WTC11 (cell line): Measurements from ENCODE around the gene LACTBL1. TPM values are rescaled to one million over a fixed set of nuclear protein-coding genes. Genes with fewer than 3 reads are reported as not detected.

Source experiments
- ATAC-seq: fragments of 200-7000 bp; cut with Tn5 transposase; 2 replicates; pipeline ENCODE4 v1.10.0; 2021; ENCODE audit warnings: mild to moderate bottlenecking, moderate library complexity
- CTCF ChIA-PET: fragments of 300-600 bp; sonication (Branson Sonifier 250); formaldehyde crosslinking; loops from one replicate; lab custom pipeline; 2021; ENCODE audit warnings: antibody characterized with exemption; lab: Charles Lee
- POLR2A ChIA-PET: fragments of 350-600 bp; sonication (Branson Sonifier 250); formaldehyde crosslinking; loops from one replicate; lab custom pipeline; 2021; ENCODE audit warnings: antibody characterized with exemption; lab: Charles Lee
- DNase-seq: peaks from one replicate; pipeline ENCODE4 v3.0.0; 2021; ENCODE audit warnings: low spot score
- H3K27ac Mint-ChIP-seq: 2 replicates; pipeline ENCODE4 v1.8.0; 2021; ENCODE audit warnings: mixed read lengths
- H3K27me3 Mint-ChIP-seq: 2 replicates; pipeline ENCODE4 v1.8.0; 2021; ENCODE audit warnings: low read depth, mild to moderate bottlenecking, moderate library complexity, mixed read lengths
- H3K36me3 Mint-ChIP-seq: 2 replicates; pipeline ENCODE4 v1.8.0; 2021; ENCODE audit warnings: mixed read lengths
- H3K4me1 Mint-ChIP-seq: 2 replicates; pipeline ENCODE4 v1.8.0; 2022; ENCODE audit warnings: mixed read lengths
- H3K4me3 Mint-ChIP-seq: 2 replicates; pipeline ENCODE4 v1.8.0; 2021; ENCODE audit warnings: mild to moderate bottlenecking, moderate library complexity, mixed read lengths
- H3K9me3 Mint-ChIP-seq: 2 replicates; pipeline ENCODE4 v1.8.0; 2021; ENCODE audit warnings: mixed read lengths
- CTCF ChIP-seq: fragments of 200-600 bp; IDR thresholded peaks from 2 replicates; pipeline ENCODE4 v1.8.0; 2022; ENCODE audit warnings: antibody characterized with exemption
- ELF4 ChIP-seq: sonication (generic); formaldehyde crosslinking; IDR thresholded peaks from 2 replicates; pipeline ENCODE4 v1.8.1; 2022; ENCODE audit warnings: low read depth, mild to moderate bottlenecking, moderate library complexity, missing genetic modification reagents
- FOXK1 ChIP-seq: sonication (generic); formaldehyde crosslinking; IDR thresholded peaks from 2 replicates; pipeline ENCODE4 v1.8.0; 2022; ENCODE audit warnings: mild to moderate bottlenecking, moderate library complexity, missing genetic modification reagents
- HMGA2 ChIP-seq: fragments of 250-450 bp; sonication (Bioruptor Pico); IDR thresholded peaks from 2 replicates; pipeline ENCODE4 v1.4.0; 2021; ENCODE audit warnings: mild to moderate bottlenecking, moderate library complexity
- JAZF1 ChIP-seq: fragments of 250-450 bp; sonication (Bioruptor Pico); IDR thresholded peaks from 2 replicates; pipeline ENCODE4 v1.9.0; 2021; ENCODE audit warnings: moderate library complexity, mild to moderate bottlenecking, inconsistent platforms
- MLX ChIP-seq: sonication (generic); formaldehyde crosslinking; IDR thresholded peaks from 2 replicates; pipeline ENCODE4 v1.8.1; 2023; ENCODE audit warnings: mild to moderate bottlenecking, missing genetic modification reagents, moderate library complexity
- PREB ChIP-seq: sonication (generic); formaldehyde crosslinking; IDR thresholded peaks from 2 replicates; pipeline ENCODE4 v1.8.1; 2022; ENCODE audit warnings: mild to moderate bottlenecking, missing genetic modification reagents, moderate library complexity, borderline replicate concordance
- PRRX2 ChIP-seq: fragments of 250-450 bp; sonication (Bioruptor Pico); IDR thresholded peaks from 2 replicates; pipeline ENCODE4 v1.8.0; 2021; ENCODE audit warnings: mild to moderate bottlenecking
- STAT6 ChIP-seq: sonication (generic); formaldehyde crosslinking; conservative IDR thresholded peaks from 2 replicates; pipeline ENCODE4 v1.8.1; 2023; ENCODE audit warnings: mild to moderate bottlenecking, low read depth, missing genetic modification reagents, moderate library complexity
- TEAD4 ChIP-seq: sonication (generic); formaldehyde crosslinking; IDR thresholded peaks from 2 replicates; pipeline ENCODE4 v1.8.0; 2022; ENCODE audit warnings: mild to moderate bottlenecking, missing genetic modification reagents
- TP53 ChIP-seq: sonication (generic); formaldehyde crosslinking; IDR thresholded peaks from 2 replicates; pipeline ENCODE4 v1.8.1; 2023; ENCODE audit warnings: mild to moderate bottlenecking, missing genetic modification reagents
- ZBTB21 ChIP-seq: sonication (generic); formaldehyde crosslinking; IDR thresholded peaks from 2 replicates; pipeline ENCODE4 v1.8.1; 2023; ENCODE audit warnings: mild to moderate bottlenecking, missing genetic modification reagents, borderline replicate concordance
- ZNF416 ChIP-seq: fragments of 250-450 bp; sonication (Bioruptor Pico); IDR thresholded peaks from 2 replicates; pipeline ENCODE4 v1.9.0; 2021; ENCODE audit warnings: mild to moderate bottlenecking, inconsistent platforms
- ZNF671 ChIP-seq: fragments of 250-450 bp; sonication (Bioruptor Pico); IDR thresholded peaks from 2 replicates; pipeline ENCODE4 v1.8.0; 2021; ENCODE audit warnings: mild to moderate bottlenecking
- total RNA-seq: library from RNA; stranded (reverse); gene quantifications from 3 replicates; pipeline ENCODE4 v1.2.3, GENCODE V29; 2021
- TF ChIP-seq, protein P1 (sequence below): sonication (generic); formaldehyde crosslinking; IDR thresholded peaks from 2 replicates; pipeline ENCODE4 v1.8.1; 2023; ENCODE audit warnings: mild to moderate bottlenecking, missing genetic modification reagents
- TF ChIP-seq, protein P2 (sequence below): sonication (generic); formaldehyde crosslinking; IDR thresholded peaks from 2 replicates; pipeline ENCODE4 v1.8.0; 2023; ENCODE audit warnings: missing genetic modification reagents, mild to moderate bottlenecking, borderline replicate concordance
- TF ChIP-seq, protein P3 (sequence below): sonication (generic); formaldehyde crosslinking; IDR thresholded peaks from 2 replicates; pipeline ENCODE4 v1.8.0; 2022; ENCODE audit warnings: missing genetic modification reagents

The LACTBL1 gene
- total RNA-seq, 1 experiment from 2014 or later = not detected

- no peak for TF ChIP-seq JAZF1 (CRISPR knock-in tag)
- TF ChIP-seq, protein P1, sequence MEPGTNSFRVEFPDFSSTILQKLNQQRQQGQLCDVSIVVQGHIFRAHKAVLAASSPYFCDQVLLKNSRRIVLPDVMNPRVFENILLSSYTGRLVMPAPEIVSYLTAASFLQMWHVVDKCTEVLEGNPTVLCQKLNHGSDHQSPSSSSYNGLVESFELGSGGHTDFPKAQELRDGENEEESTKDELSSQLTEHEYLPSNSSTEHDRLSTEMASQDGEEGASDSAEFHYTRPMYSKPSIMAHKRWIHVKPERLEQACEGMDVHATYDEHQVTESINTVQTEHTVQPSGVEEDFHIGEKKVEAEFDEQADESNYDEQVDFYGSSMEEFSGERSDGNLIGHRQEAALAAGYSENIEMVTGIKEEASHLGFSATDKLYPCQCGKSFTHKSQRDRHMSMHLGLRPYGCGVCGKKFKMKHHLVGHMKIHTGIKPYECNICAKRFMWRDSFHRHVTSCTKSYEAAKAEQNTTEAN (CRISPR knock-in tag) = no peak
- no peak for TF ChIP-seq FOXK1
- TF ChIP-seq HMGA2 (CRISPR knock-in tag) = no peak
- no peak for TF ChIP-seq ZBTB21 (CRISPR knock-in tag)
- TF ChIP-seq TEAD4 (CRISPR knock-in tag) = no peak
Measured at GRCh38 chr1:23019863-23020625, 47.4 kb upstream of the LACTBL1 start (continued).

GRCh38 chr1:23019094-23019862 is 46.6 kb upstream of the LACTBL1 start, which contains the start of gene KDM1A:
Gene KDM1A, plus strand, starts transcription at chr1:23019468. Its CDS starts 129 bp downstream, at chr1:23019597.
- H3K9me3 Mint-ChIP-seq = peaks cover 22% of the 10 kb centered on the region
- POLR2A ChIA-PET = interaction anchor here (0.6 to 1.0 kb wide), 4 partner anchors 8 to 148 kb away, joined by 3 to 4 read pairs (median 3); no protein-coding TSS in a partner anchor
- peak within 1 kb of the TSS; percentile 97 for H3K4me3 Mint-ChIP-seq
- H3K36me3 Mint-ChIP-seq = peaks cover 35% of the 10 kb centered on the region
- peak; percentile 96 for DNase-seq
- CTCF ChIA-PET = interaction anchor here (0.7 to 1.7 kb wide), 3 partner anchors 10 to 197 kb away, joined by 3 to 4 read pairs (median 3); no protein-coding TSS in a partner anchor
- ATAC-seq = peak; percentile 98
- peaks cover 21% of the 10 kb centered on the region for H3K4me1 Mint-ChIP-seq
- peak within 1 kb of the TSS; percentile 99 for H3K27ac Mint-ChIP-seq
- H3K27me3 Mint-ChIP-seq = no peaks in the 10 kb centered on the region
- TF ChIP-seq, protein P2, sequence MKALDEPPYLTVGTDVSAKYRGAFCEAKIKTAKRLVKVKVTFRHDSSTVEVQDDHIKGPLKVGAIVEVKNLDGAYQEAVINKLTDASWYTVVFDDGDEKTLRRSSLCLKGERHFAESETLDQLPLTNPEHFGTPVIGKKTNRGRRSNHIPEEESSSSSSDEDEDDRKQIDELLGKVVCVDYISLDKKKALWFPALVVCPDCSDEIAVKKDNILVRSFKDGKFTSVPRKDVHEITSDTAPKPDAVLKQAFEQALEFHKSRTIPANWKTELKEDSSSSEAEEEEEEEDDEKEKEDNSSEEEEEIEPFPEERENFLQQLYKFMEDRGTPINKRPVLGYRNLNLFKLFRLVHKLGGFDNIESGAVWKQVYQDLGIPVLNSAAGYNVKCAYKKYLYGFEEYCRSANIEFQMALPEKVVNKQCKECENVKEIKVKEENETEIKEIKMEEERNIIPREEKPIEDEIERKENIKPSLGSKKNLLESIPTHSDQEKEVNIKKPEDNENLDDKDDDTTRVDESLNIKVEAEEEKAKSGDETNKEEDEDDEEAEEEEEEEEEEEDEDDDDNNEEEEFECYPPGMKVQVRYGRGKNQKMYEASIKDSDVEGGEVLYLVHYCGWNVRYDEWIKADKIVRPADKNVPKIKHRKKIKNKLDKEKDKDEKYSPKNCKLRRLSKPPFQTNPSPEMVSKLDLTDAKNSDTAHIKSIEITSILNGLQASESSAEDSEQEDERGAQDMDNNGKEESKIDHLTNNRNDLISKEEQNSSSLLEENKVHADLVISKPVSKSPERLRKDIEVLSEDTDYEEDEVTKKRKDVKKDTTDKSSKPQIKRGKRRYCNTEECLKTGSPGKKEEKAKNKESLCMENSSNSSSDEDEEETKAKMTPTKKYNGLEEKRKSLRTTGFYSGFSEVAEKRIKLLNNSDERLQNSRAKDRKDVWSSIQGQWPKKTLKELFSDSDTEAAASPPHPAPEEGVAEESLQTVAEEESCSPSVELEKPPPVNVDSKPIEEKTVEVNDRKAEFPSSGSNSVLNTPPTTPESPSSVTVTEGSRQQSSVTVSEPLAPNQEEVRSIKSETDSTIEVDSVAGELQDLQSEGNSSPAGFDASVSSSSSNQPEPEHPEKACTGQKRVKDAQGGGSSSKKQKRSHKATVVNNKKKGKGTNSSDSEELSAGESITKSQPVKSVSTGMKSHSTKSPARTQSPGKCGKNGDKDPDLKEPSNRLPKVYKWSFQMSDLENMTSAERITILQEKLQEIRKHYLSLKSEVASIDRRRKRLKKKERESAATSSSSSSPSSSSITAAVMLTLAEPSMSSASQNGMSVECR (CRISPR knock-in tag) = peak; percentile 77; the same call in 1 of the 2 replicates
- TF ChIP-seq ELF4 (peak; percentile 72; the same call in 1 of the 2 replicates), ZNF671 (CRISPR knock-in tag) (no peak), TP53 (peak; percentile 79; the same call in 1 of the 2 replicates), CTCF (no peak), STAT6 (CRISPR knock-in tag) (no peak), PREB (no peak; the same call in 1 of the 2 replicates), MLX (CRISPR knock-in tag) (peak; percentile 45; the same call in 1 of the 2 replicates), FOXK1 (peak; percentile 91), ZNF416 (CRISPR knock-in tag) (no peak), PRRX2 (no peak)
- TF ChIP-seq, protein P3, sequence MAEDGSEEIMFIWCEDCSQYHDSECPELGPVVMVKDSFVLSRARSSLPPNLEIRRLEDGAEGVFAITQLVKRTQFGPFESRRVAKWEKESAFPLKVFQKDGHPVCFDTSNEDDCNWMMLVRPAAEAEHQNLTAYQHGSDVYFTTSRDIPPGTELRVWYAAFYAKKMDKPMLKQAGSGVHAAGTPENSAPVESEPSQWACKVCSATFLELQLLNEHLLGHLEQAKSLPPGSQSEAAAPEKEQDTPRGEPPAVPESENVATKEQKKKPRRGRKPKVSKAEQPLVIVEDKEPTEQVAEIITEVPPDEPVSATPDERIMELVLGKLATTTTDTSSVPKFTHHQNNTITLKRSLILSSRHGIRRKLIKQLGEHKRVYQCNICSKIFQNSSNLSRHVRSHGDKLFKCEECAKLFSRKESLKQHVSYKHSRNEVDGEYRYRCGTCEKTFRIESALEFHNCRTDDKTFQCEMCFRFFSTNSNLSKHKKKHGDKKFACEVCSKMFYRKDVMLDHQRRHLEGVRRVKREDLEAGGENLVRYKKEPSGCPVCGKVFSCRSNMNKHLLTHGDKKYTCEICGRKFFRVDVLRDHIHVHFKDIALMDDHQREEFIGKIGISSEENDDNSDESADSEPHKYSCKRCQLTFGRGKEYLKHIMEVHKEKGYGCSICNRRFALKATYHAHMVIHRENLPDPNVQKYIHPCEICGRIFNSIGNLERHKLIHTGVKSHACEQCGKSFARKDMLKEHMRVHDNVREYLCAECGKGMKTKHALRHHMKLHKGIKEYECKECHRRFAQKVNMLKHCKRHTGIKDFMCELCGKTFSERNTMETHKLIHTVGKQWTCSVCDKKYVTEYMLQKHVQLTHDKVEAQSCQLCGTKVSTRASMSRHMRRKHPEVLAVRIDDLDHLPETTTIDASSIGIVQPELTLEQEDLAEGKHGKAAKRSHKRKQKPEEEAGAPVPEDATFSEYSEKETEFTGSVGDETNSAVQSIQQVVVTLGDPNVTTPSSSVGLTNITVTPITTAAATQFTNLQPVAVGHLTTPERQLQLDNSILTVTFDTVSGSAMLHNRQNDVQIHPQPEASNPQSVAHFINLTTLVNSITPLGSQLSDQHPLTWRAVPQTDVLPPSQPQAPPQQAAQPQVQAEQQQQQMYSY (CRISPR knock-in tag) = no peak
